ENCODE measurements around the gene TFIP11.
"Not testable (repeated sequence)": the region's sequence is repeated elsewhere in the genome, so short reads cannot be mapped to it uniquely, and the experiment has no call there.

Gene TFIP11

DNA sequence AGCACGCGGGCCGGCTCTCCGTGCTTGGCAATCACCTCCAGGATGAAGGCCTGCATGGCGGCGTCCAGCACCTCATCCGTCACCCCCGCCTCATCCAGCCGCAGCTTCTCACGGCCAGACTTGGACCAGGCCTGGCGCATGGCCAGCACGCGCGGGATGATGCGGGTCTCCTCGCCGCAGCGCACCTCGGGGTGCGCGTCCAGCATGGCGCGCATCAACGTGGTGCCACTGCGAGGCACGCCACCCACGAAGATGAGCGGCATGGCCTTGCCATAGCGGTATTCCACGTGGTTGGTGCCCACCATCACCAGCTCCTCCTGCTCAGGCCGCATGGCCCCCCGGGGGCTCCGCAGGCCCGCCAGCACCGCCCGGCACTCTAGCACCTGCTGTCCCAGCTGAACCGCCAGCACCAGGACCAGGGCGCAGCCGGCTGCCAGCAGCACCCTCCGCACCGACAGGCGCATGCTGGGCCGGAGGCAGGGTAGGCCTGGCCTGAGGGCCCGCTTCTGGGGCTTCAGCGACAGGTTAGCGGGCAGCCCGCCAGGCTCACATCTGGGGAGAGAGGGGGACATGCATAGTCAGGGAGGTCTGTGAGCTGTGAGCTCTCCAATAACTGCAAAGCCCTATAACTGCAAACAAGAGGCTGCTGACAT lies 29.0 kb upstream of the TFIP11 start:
- DNase-seq (ENCODE audit: low spot score), result no peak

DNA sequence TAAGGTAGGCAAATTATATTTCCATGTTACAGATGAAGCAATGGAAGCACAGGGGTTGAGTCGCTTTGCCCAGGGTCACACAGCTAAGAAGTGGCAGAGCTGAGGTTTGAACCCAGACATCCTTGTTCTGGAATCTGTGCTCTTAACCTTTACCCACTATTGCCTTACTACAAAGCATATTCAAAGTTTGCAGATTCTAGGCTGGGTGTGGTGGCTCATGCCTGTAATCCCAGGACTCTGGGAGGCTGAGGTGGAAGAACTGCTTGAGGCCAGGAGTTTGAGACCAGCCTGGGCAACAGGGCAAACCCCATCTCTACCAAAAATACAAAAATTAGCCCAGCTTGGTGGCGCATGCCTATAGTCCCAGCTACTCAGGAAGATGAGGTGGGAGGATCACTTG lies 27.8 kb upstream of the TFIP11 start:
- no peak for DNase-seq (ENCODE audit: low spot score)

DNA sequence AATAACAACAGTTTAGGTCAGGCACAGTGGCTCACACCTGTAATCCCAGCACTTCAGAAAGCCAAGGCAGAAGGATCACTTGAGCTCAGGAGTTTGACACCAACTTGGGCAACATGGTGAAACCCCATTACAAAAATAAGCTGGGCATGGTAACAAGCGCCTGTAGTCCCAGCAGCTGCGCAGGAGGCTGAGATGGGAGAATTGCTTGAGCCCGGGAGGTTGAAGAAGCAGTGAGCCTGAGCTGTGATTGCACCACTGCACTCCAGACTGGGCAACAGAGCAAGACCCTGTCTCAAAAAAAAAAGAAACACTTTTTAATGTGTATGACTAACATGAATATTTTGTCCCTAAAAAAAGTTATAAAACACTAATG lies 24.5 kb upstream of the TFIP11 start:
- DNase-seq (ENCODE audit: low spot score), result no peak

DNA sequence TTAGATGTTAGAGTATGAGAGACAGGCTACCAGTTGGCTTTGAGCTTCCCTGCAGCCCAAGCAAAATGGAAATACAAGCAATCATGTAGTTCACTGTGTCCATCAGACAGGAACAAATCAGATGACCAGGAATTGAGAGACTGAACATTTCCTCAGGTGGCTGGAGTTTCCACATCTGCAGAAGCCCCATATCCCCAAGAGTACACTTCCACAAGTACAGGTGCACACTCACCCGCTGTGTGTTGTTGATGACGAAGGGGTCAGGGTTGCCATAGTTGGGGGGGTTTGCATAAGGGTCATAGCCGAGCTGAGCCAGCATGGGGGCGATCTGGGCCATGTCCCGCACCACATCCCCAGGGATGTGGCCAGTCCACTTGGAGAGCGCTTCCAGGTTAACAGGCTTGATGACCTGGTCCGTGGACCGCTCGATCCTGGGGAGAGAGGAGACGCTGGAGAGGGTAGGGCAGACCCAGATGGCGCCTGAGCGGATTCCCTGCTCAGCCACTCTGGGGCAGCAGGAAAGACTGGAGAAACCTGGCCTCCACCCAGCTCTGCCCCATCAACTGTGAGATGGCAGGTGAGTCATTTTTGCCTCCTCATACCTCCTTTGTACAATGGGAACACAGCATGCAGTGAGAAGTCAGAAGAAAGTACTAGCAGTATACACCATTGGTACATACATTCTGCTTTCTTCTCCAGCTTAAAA lies 23.9 kb upstream of the TFIP11 start:
- no peak for DNase-seq (ENCODE audit: low spot score)

DNA sequence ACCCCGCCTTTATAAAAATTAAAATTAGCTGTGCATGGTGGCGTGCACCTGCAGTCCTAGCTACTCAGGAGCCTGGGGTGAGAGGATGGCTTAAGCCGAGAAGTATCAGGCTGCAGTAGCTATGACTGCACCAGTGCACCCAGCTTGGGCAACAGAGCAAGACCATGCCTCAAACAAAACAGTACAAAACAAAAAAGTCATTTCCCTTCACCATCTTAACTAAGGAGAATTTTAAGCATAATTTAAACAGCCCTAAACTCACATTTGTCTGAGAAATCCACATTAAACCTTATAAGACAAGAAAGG lies 23.3 kb upstream of the TFIP11 start:
- DNase-seq (ENCODE audit: low spot score), result no peak

DNA sequence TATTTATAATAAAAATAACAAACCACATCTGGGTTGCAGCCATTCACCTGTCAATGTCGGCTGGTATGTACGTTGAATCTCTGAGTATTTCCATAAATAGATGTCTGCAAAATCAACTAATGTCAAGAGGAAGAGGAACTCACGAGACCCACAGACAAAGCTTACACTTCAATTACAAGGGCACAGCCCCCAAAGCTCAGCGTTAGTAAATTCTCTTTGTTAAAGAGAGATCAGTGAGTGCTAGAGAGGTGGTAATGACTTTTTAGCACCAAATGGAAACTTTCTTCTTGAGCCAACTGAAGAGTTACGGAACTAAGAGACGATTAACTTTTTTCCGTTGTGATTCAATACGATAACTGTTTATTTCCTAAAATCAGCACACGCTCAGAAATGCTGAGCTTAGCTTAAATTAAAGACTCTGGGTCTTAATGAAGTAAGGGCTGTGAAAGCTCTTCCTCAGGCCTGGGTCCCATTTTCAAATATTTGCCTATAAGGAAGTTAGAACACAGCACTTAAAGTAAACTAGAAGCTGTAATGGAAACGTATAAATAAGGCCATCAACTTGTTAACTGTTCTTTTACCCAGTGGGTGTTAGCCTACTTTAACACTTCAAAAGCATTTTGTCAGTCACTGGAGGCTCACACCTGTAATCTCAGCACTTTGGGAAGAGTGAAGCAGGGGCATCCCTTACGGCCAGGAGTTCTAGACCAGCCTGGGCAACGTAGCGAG lies 22.8 kb upstream of the TFIP11 start:
- DNase-seq (ENCODE audit: low spot score), result no peak

DNA sequence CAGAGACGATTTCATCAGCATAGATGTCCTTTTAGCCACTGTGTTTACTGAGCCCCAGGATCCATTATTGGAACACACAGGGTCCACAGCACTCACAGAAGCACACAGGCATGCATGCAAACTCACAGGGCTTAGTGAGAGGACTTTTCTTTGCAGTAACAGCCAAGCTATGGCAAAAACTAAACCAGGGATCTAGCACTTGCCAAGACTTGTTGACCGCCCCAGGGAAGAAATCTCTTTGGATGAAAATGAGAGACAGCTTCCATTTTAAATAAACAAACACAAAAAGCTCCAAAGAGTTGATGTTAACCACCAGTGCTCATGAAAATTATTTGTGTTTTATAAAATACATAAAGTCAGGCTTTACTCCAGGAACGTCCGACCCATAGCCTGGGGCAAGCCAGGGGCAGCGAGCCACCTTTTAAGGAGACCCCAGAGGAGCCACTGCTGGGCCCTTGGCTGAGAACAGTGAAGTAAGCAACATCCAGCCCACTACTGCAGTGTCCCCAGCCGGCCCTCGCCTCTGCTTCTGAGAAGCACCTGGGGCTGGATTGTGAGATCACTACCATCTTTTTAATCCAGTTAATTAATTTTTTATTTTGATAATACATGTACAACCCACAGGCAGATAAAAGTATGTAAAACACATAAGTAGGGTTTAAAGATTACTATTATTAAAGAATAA lies 22.0 kb upstream of the TFIP11 start:
- no peak for DNase-seq (ENCODE audit: low spot score)

DNA sequence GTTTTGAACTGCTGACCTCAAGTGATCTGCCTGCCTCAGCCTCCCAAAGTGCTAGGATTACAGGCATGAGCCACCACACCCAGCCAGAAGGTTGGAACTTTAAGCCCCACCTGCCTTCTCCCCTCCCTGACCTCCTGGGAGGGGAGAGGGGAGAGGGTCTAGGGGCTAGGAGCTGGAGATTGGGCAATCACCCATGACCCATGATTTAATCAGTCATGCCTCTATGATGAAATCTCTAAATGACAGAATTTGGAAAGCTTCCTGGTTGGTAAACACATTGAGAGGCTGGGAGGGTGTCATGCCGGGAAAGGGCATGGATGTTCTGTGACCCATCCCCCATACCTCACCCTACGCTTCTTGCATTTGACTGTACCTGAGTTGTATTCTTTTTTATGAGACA lies 17.1 kb upstream of the TFIP11 start:
- peak; percentile 38 for DNase-seq (ENCODE audit: low spot score)

DNA sequence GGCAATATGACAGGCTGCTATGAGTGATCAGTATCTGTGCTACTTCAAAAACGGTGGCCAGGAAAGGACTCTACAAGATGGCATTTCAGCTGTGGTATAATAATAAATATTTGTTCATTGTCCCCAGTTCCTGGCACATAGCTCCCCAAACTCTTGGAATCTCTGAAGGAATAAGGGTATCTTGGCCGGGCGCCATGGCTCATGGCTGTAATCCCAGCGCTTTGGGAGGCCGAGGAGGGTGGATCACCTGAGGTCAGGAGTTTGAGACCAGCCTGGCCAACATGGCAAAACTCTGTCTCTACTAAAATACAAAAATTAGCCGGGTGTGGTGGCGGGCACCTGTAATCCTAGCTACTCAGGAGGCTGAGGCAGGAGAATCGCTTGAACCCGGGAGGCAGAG lies 16.2 kb upstream of the TFIP11 start:
- DNase-seq (ENCODE audit: low spot score), result not testable (repeated sequence)

DNA sequence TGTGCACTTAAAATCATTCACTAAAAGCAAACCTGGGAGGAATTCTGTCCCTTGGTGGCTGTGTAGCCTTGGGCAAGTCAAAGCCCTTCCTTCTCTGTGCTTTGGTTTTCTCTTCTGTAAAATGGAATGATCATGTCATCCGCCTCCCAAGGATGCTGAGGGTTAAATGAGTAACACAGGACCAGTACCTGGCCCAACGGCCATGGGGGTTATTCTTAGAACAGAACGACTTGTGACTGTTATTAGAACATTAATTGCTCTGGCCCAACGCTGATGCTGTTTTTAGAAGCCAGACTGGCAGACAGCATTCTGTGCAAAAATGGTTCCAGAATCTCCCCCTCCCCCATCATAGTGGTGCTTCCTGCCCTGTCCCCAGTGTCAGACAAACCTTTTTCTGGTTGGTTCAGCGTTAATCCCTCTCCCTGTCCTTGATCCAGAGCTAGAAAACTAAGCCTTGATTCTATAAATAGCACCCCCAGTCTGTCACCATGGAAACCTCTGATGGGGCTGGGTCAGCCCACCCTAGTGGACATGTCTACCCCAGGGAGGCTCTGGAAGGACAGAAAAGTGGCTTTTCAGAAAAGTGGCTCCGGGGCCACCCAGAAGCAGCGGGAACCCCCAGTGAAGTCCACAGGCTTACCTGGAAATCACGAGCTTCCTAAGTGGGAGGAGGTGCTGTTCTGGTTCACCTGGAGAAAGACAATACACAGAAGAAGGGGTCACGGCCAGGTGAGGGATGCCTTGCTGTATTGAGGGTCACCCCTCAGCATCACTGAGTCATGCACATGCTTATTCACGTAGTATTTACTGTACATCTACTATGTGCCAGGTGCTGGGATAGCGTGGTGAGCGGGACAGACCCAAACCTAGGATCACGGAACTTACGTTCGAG lies 15.5 kb upstream of the TFIP11 start:
- DNase-seq (ENCODE audit: low spot score), result no peak

DNA sequence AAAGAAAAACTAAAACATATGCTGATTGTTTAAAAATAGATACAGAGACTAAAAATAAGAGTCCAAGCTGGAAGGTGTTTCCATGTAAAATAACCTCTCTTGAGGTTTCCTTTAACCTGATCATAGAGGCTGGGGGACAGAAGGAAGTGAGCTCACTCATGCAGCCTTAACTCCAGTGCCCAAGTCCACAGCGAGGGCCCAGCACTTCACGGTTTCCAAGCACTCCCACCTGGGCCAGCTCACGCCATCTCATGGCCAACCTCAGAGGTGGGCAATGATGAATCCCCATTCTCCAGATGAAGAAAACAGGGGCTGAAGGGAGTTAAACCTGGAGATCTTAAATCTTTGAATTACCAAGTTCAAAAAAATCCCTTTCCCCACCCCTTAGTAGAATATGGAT lies 14.9 kb upstream of the TFIP11 start:
- DNase-seq (ENCODE audit: low spot score), result no peak

DNA sequence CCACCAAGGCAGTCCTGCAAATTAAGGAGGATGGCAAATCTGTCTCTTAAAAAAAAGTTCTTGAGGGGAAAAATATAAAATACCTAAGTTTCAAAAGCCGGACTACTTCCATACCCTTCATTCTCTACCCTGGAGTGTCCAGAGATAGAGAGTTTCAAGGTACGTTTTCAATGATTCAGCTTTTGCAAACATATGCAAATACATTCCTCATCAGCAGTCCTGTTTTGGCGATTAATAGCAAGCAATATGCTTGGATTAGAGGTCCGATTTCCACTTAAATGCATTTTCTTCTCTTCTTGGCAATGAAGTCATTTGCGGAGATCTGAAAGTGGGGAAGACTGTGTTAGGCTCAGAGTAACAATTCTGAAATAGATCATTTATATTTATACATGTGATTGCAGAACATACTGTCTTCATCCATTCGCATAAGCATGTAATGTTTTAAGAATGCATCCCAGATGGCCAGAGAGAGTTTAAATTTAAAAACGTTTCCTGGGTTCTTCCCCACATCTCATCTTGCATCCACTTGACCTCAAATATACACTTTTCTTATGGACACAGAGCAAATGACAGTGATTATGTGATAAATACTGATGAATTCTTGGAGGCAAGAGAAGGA lies 13.8 kb upstream of the TFIP11 start:
- DNase-seq (ENCODE audit: low spot score), result no peak

DNA sequence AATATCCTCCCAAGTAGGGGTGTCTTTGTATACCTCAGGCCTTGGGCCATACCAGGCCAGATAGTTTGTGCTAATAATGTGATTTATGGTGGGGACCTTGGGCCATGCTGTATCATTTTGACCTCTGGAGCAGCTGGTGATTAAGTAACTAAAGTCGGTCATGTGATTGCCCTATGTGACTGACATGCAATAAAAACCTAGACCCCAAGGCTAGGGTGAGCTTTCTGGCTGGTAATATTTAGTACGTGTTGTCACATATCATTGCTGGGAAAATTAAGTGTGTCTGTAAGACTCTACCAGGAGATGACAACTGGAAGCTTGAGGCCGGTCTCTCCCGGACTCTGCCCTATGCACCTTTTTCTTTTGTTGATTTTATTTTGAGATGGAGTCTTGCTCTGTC lies 12.6 kb upstream of the TFIP11 start:
- no peak for DNase-seq (ENCODE audit: low spot score)

DNA sequence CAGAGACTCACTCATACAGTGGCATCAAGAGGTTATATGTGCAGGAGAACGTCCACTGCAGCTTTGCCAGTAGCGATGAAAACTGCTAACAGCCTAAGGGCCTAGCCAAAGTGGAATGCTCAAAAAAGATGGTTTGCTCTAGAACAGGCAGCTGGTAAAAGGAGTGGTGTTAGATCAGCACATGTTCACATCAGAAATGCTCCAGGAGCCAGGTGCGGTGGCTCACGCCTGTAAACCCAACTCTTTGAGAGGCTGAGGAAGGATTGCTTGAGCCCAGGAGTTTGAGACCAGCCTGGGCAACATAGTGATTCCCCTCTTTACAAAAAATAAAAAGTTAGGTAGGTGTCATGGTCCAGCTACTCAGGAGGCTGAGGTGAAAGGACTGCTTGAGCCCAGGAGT lies 10.3 kb upstream of the TFIP11 start:
- no peak for DNase-seq (ENCODE audit: low spot score)

DNA sequence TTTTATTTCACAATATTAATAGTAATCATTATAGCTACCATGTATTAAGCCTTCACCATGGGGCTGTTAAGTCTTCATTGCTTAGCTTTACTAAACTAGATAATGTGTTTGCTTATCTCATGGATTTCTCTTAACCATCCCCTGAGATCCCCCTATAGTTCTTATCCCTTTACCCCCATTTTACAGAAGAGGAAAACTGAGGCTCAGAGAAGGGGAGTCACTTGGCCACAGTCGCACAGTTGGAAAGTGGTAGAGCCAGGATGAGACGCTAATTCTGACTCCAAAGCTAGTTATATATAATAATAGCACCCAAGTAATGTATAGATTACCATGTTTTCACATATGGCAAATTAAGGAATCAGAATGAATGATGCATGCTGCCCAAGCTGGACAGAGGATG lies 9.7 kb upstream of the TFIP11 start:
- DNase-seq (ENCODE audit: low spot score), result no peak

DNA sequence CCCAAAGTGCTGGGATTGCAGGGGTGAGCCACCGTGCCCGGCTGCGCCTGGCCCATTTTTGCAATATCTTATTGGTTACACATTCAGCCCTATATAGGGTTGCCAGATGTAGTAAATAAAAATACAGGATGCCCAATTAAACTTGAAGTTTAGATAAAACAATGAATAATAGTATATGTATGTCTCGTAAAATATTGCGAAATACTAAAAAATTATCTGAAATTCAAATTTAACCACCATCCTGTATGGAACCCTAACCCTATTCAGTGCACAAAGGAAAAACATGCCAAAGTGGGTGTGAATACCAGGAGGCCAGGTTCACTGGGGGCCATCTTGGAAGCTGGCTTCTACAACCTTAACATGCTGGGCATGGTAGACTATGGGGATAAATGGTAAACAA lies 5.2 kb upstream of the TFIP11 start:
- no peak for DNase-seq (ENCODE audit: low spot score)

DNA sequence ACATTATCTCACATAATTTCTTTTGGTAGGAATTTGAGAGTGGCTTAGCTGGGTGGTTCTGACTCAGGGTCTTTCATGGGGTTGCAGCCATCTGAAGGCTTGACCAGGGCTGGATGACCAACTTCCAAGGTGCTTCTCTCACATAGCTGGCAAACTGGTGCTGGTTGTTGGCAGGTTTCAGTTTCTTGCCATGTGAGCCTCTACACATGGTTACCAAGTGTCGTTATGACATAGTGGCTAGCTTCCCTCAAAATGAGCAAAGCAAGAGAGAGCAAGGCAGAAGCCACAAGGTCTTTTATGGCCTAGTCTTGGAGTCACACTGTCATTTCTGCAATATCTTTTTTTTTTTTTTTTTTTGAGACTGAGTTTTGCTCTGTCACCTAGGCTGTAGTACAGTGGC lies 4.2 kb upstream of the TFIP11 start:
- no peak for DNase-seq (ENCODE audit: low spot score)

DNA sequence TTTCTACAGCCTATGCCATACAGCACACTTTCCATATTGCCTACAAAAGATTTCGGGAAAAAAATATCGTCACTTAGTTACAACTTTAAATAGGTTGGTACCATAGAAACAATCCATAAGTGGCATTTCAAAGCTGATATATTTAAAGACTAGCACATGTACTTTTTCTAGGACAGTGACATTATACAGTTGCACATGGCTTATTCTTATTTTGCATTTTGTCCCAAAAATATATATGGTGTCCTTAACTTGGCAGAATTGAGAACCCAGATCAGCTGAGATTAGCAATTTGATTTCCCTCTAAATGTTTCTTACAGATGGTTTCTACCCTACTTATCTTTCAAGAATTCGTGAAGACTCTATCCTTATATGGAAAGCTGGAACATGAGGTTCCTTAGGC lies 3.7 kb upstream of the TFIP11 start:
- no peak for DNase-seq (ENCODE audit: low spot score)

DNA sequence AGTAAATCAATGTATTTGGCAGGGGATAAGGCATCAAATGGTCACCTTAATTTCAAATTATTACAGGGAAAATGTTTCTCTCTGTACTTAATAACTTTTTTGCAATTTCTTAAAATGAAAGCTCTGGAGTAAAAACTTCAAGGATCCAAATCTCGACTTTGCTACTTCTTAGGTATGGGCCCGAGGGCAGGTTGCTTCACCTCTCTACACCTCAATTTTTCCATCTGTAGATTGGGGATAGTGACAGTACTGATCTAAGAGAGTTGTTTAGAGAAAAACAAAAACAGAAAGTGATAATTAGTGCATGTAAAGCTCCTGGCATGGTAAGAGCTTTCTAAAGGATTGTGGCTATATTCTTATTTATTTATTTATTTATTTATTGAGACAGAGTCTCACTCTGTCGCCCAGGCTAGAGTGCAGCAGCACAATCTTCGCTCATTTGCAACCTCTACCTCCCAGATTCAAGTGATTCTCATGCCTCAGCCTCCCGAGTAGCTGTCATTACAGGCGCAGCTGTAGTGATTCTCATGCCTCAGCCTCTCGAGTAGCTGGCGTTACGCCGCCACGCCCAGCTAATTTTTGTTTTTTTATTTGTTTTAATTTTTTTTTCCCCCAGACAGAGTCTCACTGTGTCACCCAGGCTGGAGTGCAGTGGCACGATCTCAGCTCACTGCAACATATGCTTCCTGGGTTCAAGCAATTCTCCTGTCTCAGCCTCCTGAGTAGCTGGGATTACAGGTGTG lies 2.3 kb upstream of the TFIP11 start:
- no peak for DNase-seq (ENCODE audit: low spot score)

DNA sequence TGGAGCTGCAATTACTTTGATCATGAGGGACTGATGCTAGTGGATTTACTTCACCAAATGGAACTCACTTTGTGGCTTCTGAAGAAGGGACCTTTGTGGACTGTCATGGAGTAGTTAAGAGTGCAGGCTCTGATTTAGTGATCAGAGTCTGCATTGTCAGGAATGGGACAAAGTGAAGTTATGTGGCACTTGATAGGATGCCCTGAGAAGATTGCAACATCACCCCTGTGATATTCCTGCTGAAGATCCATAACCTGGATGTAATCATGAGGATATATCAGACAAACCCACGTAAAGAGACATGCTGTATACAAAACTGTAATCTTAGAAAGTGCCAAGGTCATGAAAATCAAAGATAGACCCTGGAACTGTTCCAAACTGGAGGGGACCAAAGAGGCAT lies 1.6 kb upstream of the TFIP11 start:
- DNase-seq (ENCODE audit: low spot score), result no peak

DNA sequence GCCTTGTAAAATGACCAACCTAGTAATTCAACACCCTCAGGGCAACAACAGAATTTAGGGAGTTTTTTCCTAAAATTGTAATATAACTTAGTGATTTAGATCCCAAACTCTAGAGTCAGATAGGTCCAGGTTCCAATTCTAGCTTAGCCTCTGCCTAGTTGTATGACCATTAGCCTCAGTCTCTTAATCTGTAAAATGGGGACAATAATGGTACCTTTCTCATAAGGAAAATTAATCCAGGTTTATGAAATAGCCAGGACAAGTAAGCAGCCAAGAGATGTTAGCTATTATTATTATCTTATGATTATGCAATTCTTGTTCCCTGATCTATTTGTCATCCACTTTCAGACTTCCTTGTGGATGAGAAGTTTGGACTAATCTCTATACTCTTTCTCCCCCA lies 4.1 kb downstream of the TFIP11 start:
- DNase-seq (ENCODE audit: low spot score), result no peak
